Measurements from ENCODE around the gene RHOU.

GRCh38 chr1:228778961-228779360, 43.7 kb downstream of the RHOU start:
- TF ChIP-seq CTCF (conservative IDR thresholded peaks at IDR 0.05 in 1 of 2, IDR thresholded peaks at IDR 0.05 in 1 of 2; ENCODE audit: extremely low read depth in 1 of 2, insufficient read depth in 1 of 2, low read depth in 1 of 2, low read length in 2 of 2) (no peak), EZH2 (IDR thresholded peaks at IDR 0.05; ENCODE audit: borderline replicate concordance, low read length) (no peak)

Measured in mammary epithelial cell (primary cell).